AG10803 (cell line): ENCODE measurements around the gene INPPL1.

Experiments
- DNase-seq: peaks from one replicate; pipeline ENCODE4 v3.0.0; 2010; ENCODE audit warnings: low read depth
- H3K4me3 ChIP-seq: 2 replicates; pipeline ENCODE4 v1.5.1; 2011; ENCODE audit warnings: mild to moderate bottlenecking, low read length, control low read depth
- TF ChIP-seq, protein P1 (sequence below): conservative IDR thresholded peaks from 2 replicates; pipeline ENCODE4 v1.5.1; 2011; ENCODE audit warnings: mild to moderate bottlenecking, low read length, control low read depth, inconsistent platforms

The INPPL1 gene

DNA sequence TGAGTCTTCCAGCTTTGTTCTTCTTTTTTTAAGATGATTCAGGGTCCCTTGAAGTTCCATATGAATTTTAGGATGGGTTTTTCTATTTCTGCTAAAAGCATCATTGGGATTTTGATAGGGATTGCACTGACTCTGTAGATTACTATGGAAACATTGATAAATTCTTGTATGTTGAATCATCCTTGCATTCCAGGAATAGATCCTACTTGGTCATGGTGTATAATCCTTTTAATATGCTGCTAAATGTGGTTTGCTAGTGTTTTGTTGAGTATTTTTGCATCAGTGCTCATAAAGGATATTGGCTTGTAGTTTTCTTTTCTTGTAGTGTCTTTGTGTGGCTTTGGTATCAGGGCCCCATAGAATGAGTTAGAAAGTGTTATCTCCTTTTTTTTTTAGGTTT, 54.3 kb downstream of the INPPL1 start:
- peak; percentile 67 for DNase-seq
- TF ChIP-seq, protein P1, sequence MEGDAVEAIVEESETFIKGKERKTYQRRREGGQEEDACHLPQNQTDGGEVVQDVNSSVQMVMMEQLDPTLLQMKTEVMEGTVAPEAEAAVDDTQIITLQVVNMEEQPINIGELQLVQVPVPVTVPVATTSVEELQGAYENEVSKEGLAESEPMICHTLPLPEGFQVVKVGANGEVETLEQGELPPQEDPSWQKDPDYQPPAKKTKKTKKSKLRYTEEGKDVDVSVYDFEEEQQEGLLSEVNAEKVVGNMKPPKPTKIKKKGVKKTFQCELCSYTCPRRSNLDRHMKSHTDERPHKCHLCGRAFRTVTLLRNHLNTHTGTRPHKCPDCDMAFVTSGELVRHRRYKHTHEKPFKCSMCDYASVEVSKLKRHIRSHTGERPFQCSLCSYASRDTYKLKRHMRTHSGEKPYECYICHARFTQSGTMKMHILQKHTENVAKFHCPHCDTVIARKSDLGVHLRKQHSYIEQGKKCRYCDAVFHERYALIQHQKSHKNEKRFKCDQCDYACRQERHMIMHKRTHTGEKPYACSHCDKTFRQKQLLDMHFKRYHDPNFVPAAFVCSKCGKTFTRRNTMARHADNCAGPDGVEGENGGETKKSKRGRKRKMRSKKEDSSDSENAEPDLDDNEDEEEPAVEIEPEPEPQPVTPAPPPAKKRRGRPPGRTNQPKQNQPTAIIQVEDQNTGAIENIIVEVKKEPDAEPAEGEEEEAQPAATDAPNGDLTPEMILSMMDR, result no peak
- no peak overlapping the region for H3K4me3 ChIP-seq

DNA sequence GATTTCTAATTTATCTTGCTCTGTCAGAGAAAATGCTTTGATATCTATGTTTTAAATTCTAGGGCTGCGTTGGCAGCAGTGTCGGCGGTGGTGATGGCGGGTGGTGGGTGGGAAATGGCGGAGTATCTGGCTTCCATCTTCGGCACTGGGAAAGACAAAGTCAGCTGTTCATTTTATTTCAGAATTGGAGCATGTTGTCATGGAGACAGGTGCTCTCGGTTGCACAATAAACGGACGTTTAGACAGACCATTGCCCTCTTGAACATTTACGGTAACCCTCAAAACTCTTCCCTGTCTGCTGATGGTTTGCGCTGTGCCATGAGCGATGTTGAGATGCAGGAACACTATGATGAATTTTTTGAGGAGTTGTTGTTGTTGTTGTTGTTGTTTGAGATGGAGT, 55.5 kb downstream of the INPPL1 start:
- no peak overlapping the region for H3K4me3 ChIP-seq
- DNase-seq, result no peak
- TF ChIP-seq, protein P1, result no peak

DNA sequence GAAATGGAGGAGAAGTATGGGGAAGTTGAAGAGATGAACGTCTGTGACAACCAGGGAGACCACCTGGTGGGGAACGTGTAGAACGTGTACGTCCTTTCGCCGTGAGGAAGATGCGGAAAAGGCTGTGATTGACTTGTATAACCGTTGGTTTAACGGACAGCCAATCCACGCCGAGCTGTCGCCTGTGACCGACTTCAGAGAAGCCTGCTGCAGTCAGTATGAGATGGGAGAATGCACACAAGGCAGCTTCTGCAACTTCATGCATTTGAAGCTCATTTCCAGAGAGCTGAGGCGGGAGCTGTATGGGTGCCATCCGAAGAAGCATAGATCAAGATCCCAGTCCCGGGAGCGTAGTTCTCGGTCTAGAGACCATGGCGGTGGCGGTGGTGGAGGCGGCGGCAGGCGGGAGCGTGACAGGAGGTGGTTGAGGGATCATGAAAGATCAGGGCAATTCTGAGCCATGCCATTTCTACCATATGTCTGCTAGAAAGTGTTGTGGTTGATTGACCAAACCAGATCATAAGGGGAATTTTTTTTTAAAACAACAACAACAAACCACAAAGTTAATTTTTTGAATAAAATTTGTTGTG, 56.3 kb downstream of the INPPL1 start:
- TF ChIP-seq, protein P1, result no peak
- DNase-seq, result no peak

DNA sequence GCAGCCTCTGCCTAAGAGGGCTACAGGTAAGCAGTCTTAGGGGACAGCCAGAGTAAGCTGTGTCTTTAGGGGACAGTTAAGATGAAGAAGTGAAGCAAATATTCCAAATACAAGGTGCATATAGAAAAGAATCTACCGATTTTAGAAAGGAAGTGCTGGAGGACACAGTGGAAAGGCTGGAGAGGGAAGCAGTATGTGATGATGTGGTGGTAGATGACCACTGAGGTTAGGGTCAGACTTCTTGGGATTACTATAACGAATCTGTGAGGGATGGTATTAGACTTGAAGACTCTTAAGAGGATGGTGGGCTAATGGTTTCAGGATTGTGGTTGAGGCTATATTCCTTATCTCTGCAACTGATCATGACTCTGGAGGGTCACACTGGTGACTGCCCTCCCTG, 59.4 kb downstream of the INPPL1 start:
- TF ChIP-seq, protein P1, result no peak
- DNase-seq, result no peak
- H3K4me3 ChIP-seq, result no peak overlapping the region

More for the DNA sequence above, 56.3 kb downstream of the INPPL1 start:
- no peak overlapping the region for H3K4me3 ChIP-seq

DNA sequence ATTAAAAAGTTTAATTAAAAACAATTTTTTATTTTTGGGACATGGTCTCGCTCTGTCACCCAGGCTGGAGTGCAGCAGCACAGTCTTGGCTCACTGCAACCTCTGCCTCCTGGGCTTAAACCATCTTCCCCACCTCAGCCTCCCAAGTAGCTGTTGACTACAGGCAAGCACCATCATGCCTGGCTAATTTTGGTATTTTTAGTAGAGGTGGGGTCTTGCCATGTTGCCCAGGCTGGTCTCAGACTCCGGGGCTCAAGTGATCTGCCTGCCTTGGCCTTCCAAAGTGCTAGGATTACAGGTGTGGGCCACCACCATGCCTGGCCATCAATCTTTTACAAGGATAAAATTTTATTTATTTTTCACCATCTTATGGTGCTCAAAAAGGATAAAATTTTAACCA, 62.7 kb downstream of the INPPL1 start:
- TF ChIP-seq, protein P1, result no peak
- H3K4me3 ChIP-seq, result no peak overlapping the region
- DNase-seq, result no peak
